Epithelial cell of esophagus (primary cell): Measurements from ENCODE around the gene PATL2.

Source experiments
- DNase-seq: peaks from one replicate; pipeline ENCODE4 v3.0.0; 2010; ENCODE audit warnings: low read depth
- H3K4me3 ChIP-seq: 2 replicates; pipeline ENCODE4 v1.5.1; 2011; ENCODE audit warnings: mild to moderate bottlenecking, low read length, control low read depth
- CTCF ChIP-seq: IDR thresholded peaks from 2 replicates; pipeline ENCODE4 v1.5.1; 2011; ENCODE audit warnings: low read depth, mild to moderate bottlenecking, low read length, control low read depth, inconsistent platforms; ENCODE audit not compliant: insufficient read depth; ENCODE audit errors: missing control alignments

Gene PATL2

GRCh38 chr15:44716983-44717602, 6.0 kb upstream of the PATL2 start:
- no peak for TF ChIP-seq CTCF
- DNase-seq: no peak
- H3K4me3 ChIP-seq: no peak overlapping the region

- DNase-seq: no peak
- H3K4me3 ChIP-seq: no peak overlapping the region
- no peak for TF ChIP-seq CTCF
Measured at GRCh38 chr15:44715797-44716334, 4.7 kb upstream of the PATL2 start.

- no peak for DNase-seq
- H3K4me3 ChIP-seq: no peak overlapping the region
- TF ChIP-seq CTCF: no peak
Measured at GRCh38 chr15:44715142-44715796, 4.1 kb upstream of the PATL2 start.

- TF ChIP-seq CTCF: peak; percentile 22
- H3K4me3 ChIP-seq: peak overlapping the region; percentile 95
- peak; percentile 46 for DNase-seq
Measured at GRCh38 chr15:44713006-44713966, 2.2 kb upstream of the PATL2 start.

GRCh38 chr15:44712346-44713005, 1.4 kb upstream of the PATL2 start:
- peak; percentile 64 for DNase-seq
- TF ChIP-seq CTCF: no peak
- H3K4me3 ChIP-seq: peak overlapping the region; percentile 95

- TF ChIP-seq CTCF: no peak
- H3K4me3 ChIP-seq: peak overlapping the region; percentile 95
- DNase-seq: peak; percentile 30
Measured at GRCh38 chr15:44711743-44712345, 721 bp upstream of the PATL2 start.
